SH-SY5Y (cell line): ENCODE measurements around the gene PDZRN4.

ENCODE experiments used
- GATA2 ChIP-seq: IDR thresholded peaks from 2 replicates; pipeline ENCODE4 v1.6.1; 2011; ENCODE audit warnings: mild to moderate bottlenecking, low read depth, low read length
- GATA3 ChIP-seq: IDR thresholded peaks from 2 replicates; pipeline ENCODE4 v1.6.1; 2011; ENCODE audit warnings: low read depth, mild to moderate bottlenecking, low read length, moderate library complexity

GRCh38 chr12:41367726-41368405 is 179.7 kb downstream of the PDZRN4 start:
- TF ChIP-seq GATA2 (no peak), GATA3 (no peak)
